A549 (cell line): Measurements from ENCODE around the gene GSTT2B. TPM values are rescaled to one million over a fixed set of nuclear protein-coding genes. Genes with fewer than 3 reads are reported as not detected.

Experiments used
- ATAC-seq, 2 experiments: fragments of 200-7000 bp in 1 of 2; fragments of >200 bp in 1 of 2; cut with Nextera tagmentation in 1 of 2; cut with Tn5 transposase in 1 of 2; 3 replicates each; pipeline versions ENCODE4 v1.8.0 to v1.9.1; 2018 to 2020; ENCODE audit warnings: mild to moderate bottlenecking in 1 of 2, moderate library complexity in 1 of 2
- CTCF ChIA-PET: fragments of 300-600 bp; sonication (Branson Sonifier 250); formaldehyde crosslinking; extraction: SDS; loops from one replicate; lab custom pipeline; 2021; ENCODE audit warnings: antibody characterized with exemption, inconsistent platforms; lab: Yijun Ruan, JAX
- POLR2A ChIA-PET: fragments of 350-600 bp; formaldehyde crosslinking; extraction: SDS; loops from one replicate; lab custom pipeline; 2021; ENCODE audit warnings: antibody characterized with exemption, inconsistent platforms; lab: Yijun Ruan, JAX
- DNase-seq, 2 experiments: peaks; one replicate each; pipeline versions ENCODE4 v3.0.0 to v3.0.0-alpha.2; 2011 to 2016; ENCODE audit warnings: low read depth in 1 of 2, low spot score in 1 of 2
- FAIRE-seq: peaks from 2 replicates; lab custom pipeline; 2011; peaks lifted over from hg19 to GRCh38; lab: Jason Lieb, UNC
- H3K27ac ChIP-seq, 2 experiments: fragments of >200 bp; sonication (Bioruptor Twin); formaldehyde crosslinking; 3 replicates each; pipeline ENCODE4 v1.5.1; 2016 to 2017
- H3K4me1 ChIP-seq: fragments of >200 bp; sonication (Bioruptor Twin); formaldehyde crosslinking; 3 replicates; pipeline ENCODE4 v1.6.1; 2016
- H3K4me2 ChIP-seq: fragments of >200 bp; sonication (Bioruptor Twin); formaldehyde crosslinking; 3 replicates; pipeline ENCODE4 v1.6.1; 2016
- H3K4me3 ChIP-seq: fragments of >200 bp; sonication (Bioruptor Twin); formaldehyde crosslinking; 3 replicates; pipeline ENCODE4 v1.5.1; 2016
- H3K9me3 ChIP-seq: fragments of >200 bp; sonication (Bioruptor Twin); formaldehyde crosslinking; 3 replicates; pipeline ENCODE4 v1.6.1; 2016
- BHLHE40 ChIP-seq: IDR thresholded peaks from 2 replicates; pipeline ENCODE4 v1.6.1; 2012; ENCODE audit warnings: low read depth, low read length, inconsistent platforms
- CBX2 ChIP-seq: fragments of 200-600 bp; sonication (generic); IDR thresholded peaks from 2 replicates; pipeline ENCODE4 v1.6.1; 2016; ENCODE audit warnings: low read depth, mild to moderate bottlenecking, borderline replicate concordance
- CBX8 ChIP-seq: fragments of 200-600 bp; sonication (generic); IDR thresholded peaks from 2 replicates; pipeline ENCODE4 v1.6.1; 2016
- CEBPB ChIP-seq, 2 experiments: fragments of >200 bp in 1 of 2; sonication (Bioruptor Twin) in 1 of 2; formaldehyde crosslinking in 1 of 2; IDR thresholded peaks; 2 replicates each; pipeline ENCODE4 v1.6.1; 2012 to 2016
- FOSL2 ChIP-seq, 2 experiments: fragments of 450-650 bp in 1 of 2; fragments of >200 bp in 1 of 2; sonication (Bioruptor Twin) in 1 of 2; formaldehyde crosslinking; IDR thresholded peaks; 2 replicates each; pipeline versions ENCODE4 v1.5.0 to v1.6.1; 2016 to 2020; ENCODE audit warnings: mild to moderate bottlenecking in 1 of 2, moderate library complexity in 1 of 2
- HEYL ChIP-seq: fragments of 250-450 bp; sonication (Bioruptor Pico); IDR thresholded peaks from 2 replicates; pipeline ENCODE4 v1.8.0; 2021; ENCODE audit warnings: mild to moderate bottlenecking, moderate library complexity
- HOXB13 ChIP-seq: fragments of 250-450 bp; sonication (Bioruptor Pico); IDR thresholded peaks from 2 replicates; pipeline ENCODE4 v1.5.0; 2020; ENCODE audit warnings: low read depth, mild to moderate bottlenecking, moderate library complexity
- HOXB5 ChIP-seq: fragments of 250-450 bp; sonication (Bioruptor Pico); IDR thresholded peaks from 2 replicates; pipeline ENCODE4 v1.5.0; 2020; ENCODE audit warnings: mild to moderate bottlenecking, moderate library complexity
- JUNB ChIP-seq: fragments of >200 bp; sonication (Bioruptor Twin); formaldehyde crosslinking; IDR thresholded peaks from 2 replicates; pipeline ENCODE4 v1.6.1; 2016
- KDM5A ChIP-seq: fragments of 200-600 bp; sonication (generic); IDR thresholded peaks from 2 replicates; pipeline ENCODE4 v1.6.1; 2016; ENCODE audit warnings: antibody characterized with exemption, mild to moderate bottlenecking
- MYC ChIP-seq: IDR thresholded peaks from 2 replicates; pipeline ENCODE4 v1.6.1; 2012; ENCODE audit warnings: mild to moderate bottlenecking, inconsistent platforms, low read length, improper control_type of control experiment, borderline replicate concordance
- NR3C1 ChIP-seq: fragments of >200 bp; sonication (Bioruptor Twin); formaldehyde crosslinking; IDR thresholded peaks from 3 replicates; pipeline ENCODE4 v1.6.1; 2017
- POLR2A ChIP-seq: IDR thresholded peaks from 2 replicates; pipeline ENCODE4 v1.6.1; 2012; ENCODE audit warnings: mild to moderate bottlenecking, low read length
- POLR2AphosphoS2 ChIP-seq: conservative IDR thresholded peaks from 2 replicates; pipeline ENCODE4 v1.6.1; 2012; ENCODE audit warnings: low read length, improper control_type of control experiment, inconsistent platforms
- RFX5 ChIP-seq: fragments of 450-650 bp; IDR thresholded peaks from 2 replicates; pipeline ENCODE4 v1.7.1; 2014; ENCODE audit warnings: antibody characterized with exemption, mild to moderate bottlenecking, moderate library complexity
- SREBF2 ChIP-seq: fragments of 450-650 bp; IDR thresholded peaks from 2 replicates; pipeline ENCODE4 v1.6.1; 2014; ENCODE audit warnings: mild to moderate bottlenecking, moderate library complexity
- ZNF302 ChIP-seq: fragments of 250-450 bp; sonication (Bioruptor Pico); IDR thresholded peaks from 2 replicates; pipeline ENCODE4 v1.9.0; 2021; ENCODE audit warnings: inconsistent platforms, mild to moderate bottlenecking, moderate library complexity
- ZSCAN20 ChIP-seq: fragments of 250-450 bp; sonication (Bioruptor Pico); IDR thresholded peaks from 2 replicates; pipeline ENCODE4 v1.8.0; 2022; ENCODE audit warnings: mild to moderate bottlenecking, moderate library complexity
- WGBS: methylation state at CpG from one replicate; pipeline ENCODE4 v1.1.6; 2017; ENCODE audit errors: missing lambda C conversion rate; 5-methylcytosine and 5-hydroxymethylcytosine counted together
- polyA plus RNA-seq, 4 experiments: library from polyadenylated mRNA; depleted of rRNA in 3 of 4; stranded (reverse); fragments of >200 nt; fragmentation: RNase III in 1 of 4; extraction: RNeasy Plus Mini Kit Qiagen cat#74134 plus additional on column Dnase treatment in 1 of 4; gene quantifications; 2 replicates in 3 of 4; 3 replicates in 1 of 4; pipeline ENCODE4 v1.2.3, GENCODE V29; 2011 to 2017
- TF ChIP-seq, protein P1 (sequence below): fragments of >200 bp; sonication (Bioruptor Twin); formaldehyde crosslinking; IDR thresholded peaks from 2 replicates; pipeline ENCODE4 v1.6.1; 2016
- TF ChIP-seq, protein P2 (sequence below): fragments of 150-350 bp; IDR thresholded peaks from 2 replicates; pipeline ENCODE4 v1.6.1; 2014; ENCODE audit warnings: low read depth, mild to moderate bottlenecking, low read length
- TF ChIP-seq, protein P3 (sequence below): fragments of 450-650 bp; IDR thresholded peaks from 2 replicates; pipeline ENCODE4 v1.6.1; 2014; ENCODE audit warnings: antibody characterized with exemption
- TF ChIP-seq, protein P4 (sequence below): fragments of 250-450 bp; sonication (Bioruptor Pico); IDR thresholded peaks from 2 replicates; pipeline ENCODE4 v1.5.0; 2020; ENCODE audit warnings: low read depth, mild to moderate bottlenecking, moderate library complexity

The GSTT2B gene
- polyA plus RNA-seq, 2 of the 4 experiments (the other 2 are of a cell fraction), result 0.30 to 0.50 TPM

DNA sequence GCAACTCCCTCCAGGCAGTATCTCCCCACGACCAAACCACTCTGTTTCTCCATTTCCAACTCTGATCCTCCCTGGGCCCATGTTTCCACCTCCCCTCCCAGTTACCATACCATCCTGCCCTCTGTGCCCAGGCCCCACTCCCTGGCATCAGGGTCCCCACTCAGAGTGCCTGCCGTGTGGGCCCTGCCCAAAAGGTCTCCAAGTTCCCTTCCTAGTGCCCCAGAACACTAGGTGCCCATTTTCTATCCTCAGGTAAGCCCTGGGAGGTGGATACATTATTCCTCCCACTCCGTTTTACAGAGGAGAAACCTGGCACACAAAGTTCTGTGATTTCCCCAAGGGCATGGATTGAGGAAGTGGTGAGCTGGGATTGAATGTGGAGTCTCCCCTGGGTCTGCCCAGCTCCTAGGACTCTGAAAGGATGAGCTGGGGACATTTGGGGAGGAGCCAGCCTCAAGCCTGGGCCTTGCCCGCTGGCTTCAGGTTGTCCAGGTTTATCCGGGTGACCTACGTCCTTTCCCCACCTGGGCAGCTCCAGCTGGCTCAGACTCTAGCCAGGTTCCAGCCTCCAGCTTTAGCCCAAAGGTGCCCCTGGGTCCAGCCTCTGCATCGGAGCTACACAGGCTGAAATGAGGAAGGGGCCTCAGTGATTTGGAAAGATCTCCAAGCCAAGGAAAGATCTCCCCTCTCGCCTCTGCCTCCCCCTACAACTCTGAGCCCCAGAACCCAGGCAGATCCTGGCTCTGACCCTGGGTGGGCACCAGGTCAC is 46.4 kb upstream of the GSTT2B start:
- ChIA-PET POLR2A (no interaction called here), CTCF (interaction anchor here (1.3 kb wide), 2 partner anchors 23 to 182 kb away, joined by 4 to 5 read pairs; no protein-coding TSS in a partner anchor)
- TF ChIP-seq ZNF302 (no peak), RFX5 (no peak), HEYL (no peak), HOXB5 (CRISPR knock-in tag) (no peak), CBX8 (no peak), BHLHE40 (no peak), ZSCAN20 (CRISPR knock-in tag) (no peak), HOXB13 (CRISPR knock-in tag) (no peak)
- TF ChIP-seq, protein P1, sequence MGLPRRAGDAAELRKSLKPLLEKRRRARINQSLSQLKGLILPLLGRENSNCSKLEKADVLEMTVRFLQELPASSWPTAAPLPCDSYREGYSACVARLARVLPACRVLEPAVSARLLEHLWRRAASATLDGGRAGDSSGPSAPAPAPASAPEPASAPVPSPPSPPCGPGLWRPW, result no peak
- TF ChIP-seq, protein P2, sequence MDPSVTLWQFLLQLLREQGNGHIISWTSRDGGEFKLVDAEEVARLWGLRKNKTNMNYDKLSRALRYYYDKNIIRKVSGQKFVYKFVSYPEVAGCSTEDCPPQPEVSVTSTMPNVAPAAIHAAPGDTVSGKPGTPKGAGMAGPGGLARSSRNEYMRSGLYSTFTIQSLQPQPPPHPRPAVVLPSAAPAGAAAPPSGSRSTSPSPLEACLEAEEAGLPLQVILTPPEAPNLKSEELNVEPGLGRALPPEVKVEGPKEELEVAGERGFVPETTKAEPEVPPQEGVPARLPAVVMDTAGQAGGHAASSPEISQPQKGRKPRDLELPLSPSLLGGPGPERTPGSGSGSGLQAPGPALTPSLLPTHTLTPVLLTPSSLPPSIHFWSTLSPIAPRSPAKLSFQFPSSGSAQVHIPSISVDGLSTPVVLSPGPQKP, result no peak
- Histone ChIP-seq H3K9me3 (no peaks in the 10 kb centered on the region), H3K4me2 (no peak overlapping the region), H3K27ac (no peak overlapping the region), H3K4me1 (peaks cover 2% of the 10 kb centered on the region; the same call in 2 of the 3 replicates), H3K4me3 (no peak overlapping the region)
- FAIRE-seq (no peak), ATAC-seq (no peak), DNase-seq (no peak)
- 47% methylated on average over 5 of the region's 8 CpGs for WGBS

DNA sequence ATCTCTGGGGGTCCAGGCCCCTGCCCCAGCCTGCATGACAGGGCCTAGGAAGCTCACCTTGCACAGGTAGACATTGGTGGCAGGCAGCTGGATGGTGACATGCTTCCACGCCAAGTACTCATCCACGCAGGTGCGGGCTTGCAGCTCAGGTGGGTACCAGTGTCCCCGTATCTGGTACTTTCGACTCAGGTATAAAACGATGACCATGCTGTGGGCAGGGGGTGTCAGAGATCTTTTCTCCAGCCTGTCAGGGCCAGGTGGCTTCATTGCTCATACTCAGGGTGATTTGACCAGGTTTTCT is 45.9 kb upstream of the GSTT2B start:
- ChIA-PET POLR2A (no interaction called here), CTCF (no interaction called here)
- DNase-seq (no peak), FAIRE-seq (no peak), ATAC-seq (no peak)
- H3K9me3 ChIP-seq, result no peaks in the 10 kb centered on the region
- no peak overlapping the region for H3K27ac ChIP-seq
- no peaks in the 10 kb centered on the region for H3K4me1 ChIP-seq
- no peak overlapping the region for H3K4me2 ChIP-seq
- H3K4me3 ChIP-seq, result no peak overlapping the region
- TF ChIP-seq JUNB (no peak), KDM5A (no peak), ZSCAN20 (CRISPR knock-in tag) (no peak), POLR2A (no peak), SREBF2 (no peak), FOSL2 (IDR thresholded peaks at IDR 0.05) (no peak), FOSL2 (CRISPR knock-in tag; IDR thresholded peaks at IDR 0.05) (no peak), NR3C1 (no peak), HOXB5 (CRISPR knock-in tag) (no peak), CEBPB (IDR thresholded peaks at IDR 0.05) (no peak), MYC (no peak), BHLHE40 (no peak), CBX2 (no peak), POLR2AphosphoS2 (no peak)
- TF ChIP-seq, protein P3, sequence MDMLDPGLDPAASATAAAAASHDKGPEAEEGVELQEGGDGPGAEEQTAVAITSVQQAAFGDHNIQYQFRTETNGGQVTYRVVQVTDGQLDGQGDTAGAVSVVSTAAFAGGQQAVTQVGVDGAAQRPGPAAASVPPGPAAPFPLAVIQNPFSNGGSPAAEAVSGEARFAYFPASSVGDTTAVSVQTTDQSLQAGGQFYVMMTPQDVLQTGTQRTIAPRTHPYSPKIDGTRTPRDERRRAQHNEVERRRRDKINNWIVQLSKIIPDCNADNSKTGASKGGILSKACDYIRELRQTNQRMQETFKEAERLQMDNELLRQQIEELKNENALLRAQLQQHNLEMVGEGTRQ, result no peak
- TF ChIP-seq, protein P4, sequence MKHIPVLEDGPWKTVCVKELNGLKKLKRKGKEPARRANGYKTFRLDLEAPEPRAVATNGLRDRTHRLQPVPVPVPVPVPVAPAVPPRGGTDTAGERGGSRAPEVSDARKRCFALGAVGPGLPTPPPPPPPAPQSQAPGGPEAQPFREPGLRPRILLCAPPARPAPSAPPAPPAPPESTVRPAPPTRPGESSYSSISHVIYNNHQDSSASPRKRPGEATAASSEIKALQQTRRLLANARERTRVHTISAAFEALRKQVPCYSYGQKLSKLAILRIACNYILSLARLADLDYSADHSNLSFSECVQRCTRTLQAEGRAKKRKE (CRISPR knock-in tag), result no peak
- no CpG with 5 or more reads among the region's 6 CpGs for WGBS
